Lung microvascular endothelial cell (primary cell): ENCODE results near the gene PTBP2. TPM values are rescaled to one million over a fixed set of nuclear protein-coding genes. Genes with fewer than 3 reads are reported as not detected.

Experiments
- DNase-seq, 2 donors: peaks; one replicate each; pipeline versions ENCODE4 v3.0.0 to v3.0.0-alpha.2; 2010; ENCODE audit warnings: low read depth in 2 of 2
- total RNA-seq: library from RNA; depleted of rRNA; stranded (reverse); fragments of >200 nt; gene quantifications from 2 replicates; pipeline ENCODE4 v1.2.1, GENCODE V29; 2014

The PTBP2 gene
- total RNA-seq, 1 donor from 2014 or later, result 11.5 TPM

- DNase-seq, result no peak
Observed at GRCh38 chr1:96820671-96821070, 99.1 kb downstream of the PTBP2 start.

- peak; percentile 41 to 52 for DNase-seq
Observed at GRCh38 chr1:96825231-96825630, 103.6 kb downstream of the PTBP2 start.

- no peak for DNase-seq
Observed at GRCh38 chr1:96825950-96826576, 104.5 kb downstream of the PTBP2 start.

- DNase-seq, result no peak
Observed at GRCh38 chr1:96833376-96833775, 111.8 kb downstream of the PTBP2 start.

- peak; percentile 8 to 65 for DNase-seq
Observed at GRCh38 chr1:96834986-96835385, 113.4 kb downstream of the PTBP2 start.

- no peak for DNase-seq
Observed at GRCh38 chr1:96837057-96837780, 115.6 kb downstream of the PTBP2 start.

GRCh38 chr1:96837781-96838216 is 116.2 kb downstream of the PTBP2 start:
- no peak for DNase-seq

- no peak for DNase-seq
Observed at GRCh38 chr1:96840396-96840795, 118.8 kb downstream of the PTBP2 start.

GRCh38 chr1:96842215-96842614 is 120.6 kb downstream of the PTBP2 start:
- DNase-seq, result peak in 1 of 2 donors; percentile 26

GRCh38 chr1:96843196-96843595 is 121.6 kb downstream of the PTBP2 start:
- peak; percentile 36 to 38 for DNase-seq

- no peak for DNase-seq
Observed at GRCh38 chr1:96843601-96844000, 122.0 kb downstream of the PTBP2 start.

- DNase-seq, result peak; percentile 36 to 74
Observed at GRCh38 chr1:96845464-96845863, 123.9 kb downstream of the PTBP2 start.

GRCh38 chr1:96861836-96862235 is 140.3 kb downstream of the PTBP2 start:
- no peak for DNase-seq

GRCh38 chr1:96863449-96863848 is 141.9 kb downstream of the PTBP2 start:
- peak in 1 of 2 donors; percentile 57 for DNase-seq
